ENCODE measurements around the gene PLRG1. TPM values are rescaled to one million over a fixed set of nuclear protein-coding genes. Genes with fewer than 3 reads are reported as not detected.

PLRG1 gene
- total RNA-seq, 1 experiment from 2014 or later: 105 TPM

- in situ Hi-C loops (cut with HindIII; ENCODE audit: low pct_unique_long_range_greater_than_20kb, low sequenced_read_pairs): no loop called here
- DNase-seq (ENCODE audit: low read depth): no peak
These were observed 29.7 kb upstream of the PLRG1 start for GRCh38 chr4:154579927-154580326.

GRCh38 chr4:154578919-154579318 lies 28.7 kb upstream of the PLRG1 start:
- DNase-seq (ENCODE audit: low read depth): no peak
- in situ Hi-C loops (cut with HindIII; ENCODE audit: low pct_unique_long_range_greater_than_20kb, low sequenced_read_pairs): no loop called here

GRCh38 chr4:154577324-154577723 lies 27.1 kb upstream of the PLRG1 start:
- in situ Hi-C loops (cut with HindIII; ENCODE audit: low pct_unique_long_range_greater_than_20kb, low sequenced_read_pairs): no loop called here
- no peak for DNase-seq (ENCODE audit: low read depth)

GRCh38 chr4:154574311-154574710 lies 24.1 kb upstream of the PLRG1 start:
- in situ Hi-C loops (cut with HindIII; ENCODE audit: low pct_unique_long_range_greater_than_20kb, low sequenced_read_pairs): no loop called here
- no peak for DNase-seq (ENCODE audit: low read depth)

- no peak for DNase-seq (ENCODE audit: low read depth)
- in situ Hi-C loops (cut with HindIII; ENCODE audit: low pct_unique_long_range_greater_than_20kb, low sequenced_read_pairs): no loop called here
These were observed 23.1 kb upstream of the PLRG1 start for GRCh38 chr4:154573190-154573870.

- in situ Hi-C loops (cut with HindIII; ENCODE audit: low pct_unique_long_range_greater_than_20kb, low sequenced_read_pairs): no loop called here
- no peak for DNase-seq (ENCODE audit: low read depth)
These were observed 19.4 kb upstream of the PLRG1 start for GRCh38 chr4:154569584-154569983.

- in situ Hi-C loops (cut with HindIII; ENCODE audit: low pct_unique_long_range_greater_than_20kb, low sequenced_read_pairs): no loop called here
- no peak for DNase-seq (ENCODE audit: low read depth)
These were observed 18.8 kb upstream of the PLRG1 start for GRCh38 chr4:154569028-154569427.

GRCh38 chr4:154566639-154567204 lies 16.5 kb upstream of the PLRG1 start:
- in situ Hi-C loops (cut with HindIII; ENCODE audit: low pct_unique_long_range_greater_than_20kb, low sequenced_read_pairs): no loop called here
- DNase-seq (ENCODE audit: low read depth): peak; percentile 57

GRCh38 chr4:154565704-154566103 lies 15.5 kb upstream of the PLRG1 start:
- in situ Hi-C loops (cut with HindIII; ENCODE audit: low pct_unique_long_range_greater_than_20kb, low sequenced_read_pairs): no loop called here
- no peak for DNase-seq (ENCODE audit: low read depth)

GRCh38 chr4:154564311-154564710 lies 14.1 kb upstream of the PLRG1 start:
- no peak for DNase-seq (ENCODE audit: low read depth)
- in situ Hi-C loops (cut with HindIII; ENCODE audit: low pct_unique_long_range_greater_than_20kb, low sequenced_read_pairs): no loop called here

GRCh38 chr4:154562697-154563254 lies 12.6 kb upstream of the PLRG1 start, which contains the start of gene FGB:
FGB (plus strand) TSS chr4:154563011; CDS start chr4:154563019, 8 bp downstream.
- DNase-seq (ENCODE audit: low read depth): no peak
- in situ Hi-C loops (cut with HindIII; ENCODE audit: low pct_unique_long_range_greater_than_20kb, low sequenced_read_pairs): no loop called here

- in situ Hi-C loops (cut with HindIII; ENCODE audit: low pct_unique_long_range_greater_than_20kb, low sequenced_read_pairs): no loop called here
- peak; percentile 45 for DNase-seq (ENCODE audit: low read depth)
These were observed 10.6 kb upstream of the PLRG1 start for GRCh38 chr4:154560824-154561231.

GRCh38 chr4:154560419-154560801 lies 10.2 kb upstream of the PLRG1 start:
- DNase-seq (ENCODE audit: low read depth): no peak
- in situ Hi-C loops (cut with HindIII; ENCODE audit: low pct_unique_long_range_greater_than_20kb, low sequenced_read_pairs): no loop called here

- peak; percentile 47 for DNase-seq (ENCODE audit: low read depth)
- in situ Hi-C loops (cut with HindIII; ENCODE audit: low pct_unique_long_range_greater_than_20kb, low sequenced_read_pairs): no loop called here
These were observed 9.6 kb upstream of the PLRG1 start for GRCh38 chr4:154559494-154560418.

GRCh38 chr4:154559141-154559493 lies 8.9 kb upstream of the PLRG1 start:
- in situ Hi-C loops (cut with HindIII; ENCODE audit: low pct_unique_long_range_greater_than_20kb, low sequenced_read_pairs): no loop called here

GRCh38 chr4:154551872-154552686 lies 1.9 kb upstream of the PLRG1 start:
- in situ Hi-C loops (cut with HindIII; ENCODE audit: low pct_unique_long_range_greater_than_20kb, low sequenced_read_pairs): no loop called here
- DNase-seq (ENCODE audit: low read depth): peak; percentile 47

More at GRCh38 chr4:154559141-154559493, 8.9 kb upstream of the PLRG1 start:
- no peak for DNase-seq (ENCODE audit: low read depth)

GRCh38 chr4:154545689-154546088 lies 4.5 kb downstream of the PLRG1 start:
- in situ Hi-C loops (cut with HindIII; ENCODE audit: low pct_unique_long_range_greater_than_20kb, low sequenced_read_pairs): no loop called here

GRCh38 chr4:154542271-154542879 lies 7.8 kb downstream of the PLRG1 start:
- no peak for DNase-seq (ENCODE audit: low read depth)
- in situ Hi-C loops (cut with HindIII; ENCODE audit: low pct_unique_long_range_greater_than_20kb, low sequenced_read_pairs): no loop called here

More at GRCh38 chr4:154545689-154546088, 4.5 kb downstream of the PLRG1 start:
- DNase-seq (ENCODE audit: low read depth): no peak
